ENCODE measurements around the gene SGTA. TPM values are rescaled to one million over a fixed set of nuclear protein-coding genes. Genes with fewer than 3 reads are reported as not detected.
"Not testable (repeated sequence)": the region's sequence is repeated elsewhere in the genome, so short reads cannot be mapped to it uniquely, and the experiment has no call there.

The SGTA gene
- total and polyA plus RNA-seq, 2 experiments from 2014 or later = 71.6 to 102 TPM

- not testable (repeated sequence) for H4K20me1 ChIP-seq (replicated peaks; ENCODE audit: insufficient read depth); DNase-seq (ENCODE audit: low spot score); H3K9me3 Mint-ChIP-seq; H3K4me2 ChIP-seq; H3K36me3 Mint-ChIP-seq (ENCODE audit: low read depth); H3K79me2 ChIP-seq (replicated peaks; ENCODE audit: insufficient read depth); H3F3A ChIP-seq (replicated peaks; ENCODE audit: low read depth); H3K4me1 ChIP-seq (ENCODE audit: insufficient read depth); H3K4me1 Mint-ChIP-seq; H3K36me3 ChIP-seq (ENCODE audit: insufficient read depth); H3K27me3 ChIP-seq (ENCODE audit: insufficient read depth); H3K9me2 ChIP-seq (ENCODE audit: insufficient read depth); H3K4me3 Mint-ChIP-seq; H3K27ac Mint-ChIP-seq; H3K4me3 ChIP-seq; ATAC-seq; H3K27me3 Mint-ChIP-seq (ENCODE audit: insufficient read depth, low read depth, poor library complexity); H2AFZ ChIP-seq; H3K27ac ChIP-seq (ENCODE audit: low read depth)
Measured at GRCh38 chr19:2817237-2817829, 34.3 kb upstream of the SGTA start.

GRCh38 chr19:2816641-2817040, 33.6 kb upstream of the SGTA start:
- Histone ChIP-seq H4K20me1 (replicated peaks; ENCODE audit: insufficient read depth) (no peaks in the 10 kb centered on the region), H3K4me1 (ENCODE audit: insufficient read depth) (no peaks in the 10 kb centered on the region), H3F3A (replicated peaks; ENCODE audit: low read depth) (no peaks in the 10 kb centered on the region), H3K79me2 (replicated peaks; ENCODE audit: insufficient read depth) (no peaks in the 10 kb centered on the region), H3K27ac (ENCODE audit: low read depth) (no peak overlapping the region), H3K27me3 (ENCODE audit: insufficient read depth) (no peaks in the 10 kb centered on the region), H3K4me2 (no peak overlapping the region), H3K9me2 (ENCODE audit: insufficient read depth) (no peaks in the 10 kb centered on the region), H3K36me3 (ENCODE audit: insufficient read depth) (no peaks in the 10 kb centered on the region), H3K4me3 (no peak overlapping the region), H2AFZ (no peak overlapping the region)
- Mint-ChIP-seq H3K27ac (no peak overlapping the region), H3K27me3 (ENCODE audit: insufficient read depth, low read depth, poor library complexity) (peaks cover 3% of the 10 kb centered on the region), H3K36me3 (ENCODE audit: low read depth) (peaks cover 5% of the 10 kb centered on the region; the same call in 2 of the 3 replicates), H3K4me1 (no peaks in the 10 kb centered on the region), H3K4me3 (no peak overlapping the region), H3K9me3 (no peaks in the 10 kb centered on the region)
- DNase-seq (ENCODE audit: low spot score) = no peak
- ATAC-seq = no peak
- TF ChIP-seq NANOG (IDR thresholded peaks at IDR 0.05; ENCODE audit: borderline replicate concordance) (no peak), REST (IDR thresholded peaks at IDR 0.05; ENCODE audit: unreplicated experiment) (no peak), CREB1 (CRISPR knock-in tag; IDR thresholded peaks at IDR 0.05; ENCODE audit: low read depth) (no peak), STAT1 (IDR thresholded peaks at IDR 0.05; ENCODE audit: unreplicated experiment) (no peak), ETS1 (IDR thresholded peaks at IDR 0.05) (no peak), ZNF331 (CRISPR knock-in tag; IDR thresholded peaks at IDR 0.05; ENCODE audit: low read depth) (no peak), ZNF462 (CRISPR knock-in tag; IDR thresholded peaks at IDR 0.05) (no peak), CTCF (conservative IDR thresholded peaks at IDR 0.05; ENCODE audit: low read depth in 2 of 2) (no peak), POLR2AphosphoS5 (IDR thresholded peaks at IDR 0.05; ENCODE audit: low read depth) (no peak)
